HG02973 (cell line): ENCODE results near the gene SYT17.

Experiments
- ATAC-seq: cut with Tn5 transposase; IDR thresholded peaks from one replicate; pipeline ENCODE4 v1.9.1; 2021; ENCODE audit warnings: moderate library complexity; ENCODE audit not compliant: unreplicated experiment

The SYT17 gene

DNA sequence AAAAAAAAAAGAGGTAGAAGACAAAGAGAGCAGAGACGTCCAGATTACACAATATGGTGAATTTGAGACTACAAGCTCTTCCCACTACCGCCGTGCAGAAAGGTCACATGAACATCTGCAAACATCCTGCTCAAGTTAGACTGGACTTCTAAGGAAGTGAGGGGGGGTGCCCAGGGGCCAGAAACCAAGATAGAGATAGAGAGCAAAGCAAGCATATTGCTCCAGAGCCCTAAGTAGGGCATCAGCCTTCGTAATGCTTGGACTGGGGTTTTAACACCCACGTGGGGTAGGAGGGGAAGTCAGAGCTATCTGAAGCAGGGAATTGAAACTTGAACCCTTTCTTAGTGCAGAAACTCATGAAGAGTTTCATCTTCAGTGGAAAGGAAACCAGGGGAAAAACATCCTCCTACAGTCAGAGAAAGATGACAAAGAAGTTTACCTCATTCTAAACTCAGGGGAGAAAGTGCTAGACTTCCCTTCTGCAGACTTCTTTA lies 126.2 kb downstream of the SYT17 start:
- peak; percentile 74 for ATAC-seq

DNA sequence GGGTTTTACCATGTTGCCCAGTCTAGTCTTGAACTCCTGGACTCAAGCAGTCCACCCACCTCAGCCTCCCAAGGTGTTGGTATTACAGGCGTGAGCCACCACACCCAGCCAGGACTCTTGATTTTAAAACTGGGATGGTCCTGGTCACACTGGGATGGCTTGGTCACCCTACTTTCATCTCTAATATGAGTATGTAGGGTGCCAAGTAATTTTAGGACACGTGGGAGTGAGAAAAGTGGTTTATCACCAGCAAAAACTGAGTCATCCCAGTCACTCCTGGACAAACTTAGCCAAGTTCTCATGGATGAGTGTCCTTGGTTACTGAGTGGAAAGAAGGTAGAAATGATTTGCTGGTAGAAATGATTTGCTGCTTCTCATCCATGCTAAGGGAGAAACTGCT lies 127.4 kb downstream of the SYT17 start:
- no peak for ATAC-seq

DNA sequence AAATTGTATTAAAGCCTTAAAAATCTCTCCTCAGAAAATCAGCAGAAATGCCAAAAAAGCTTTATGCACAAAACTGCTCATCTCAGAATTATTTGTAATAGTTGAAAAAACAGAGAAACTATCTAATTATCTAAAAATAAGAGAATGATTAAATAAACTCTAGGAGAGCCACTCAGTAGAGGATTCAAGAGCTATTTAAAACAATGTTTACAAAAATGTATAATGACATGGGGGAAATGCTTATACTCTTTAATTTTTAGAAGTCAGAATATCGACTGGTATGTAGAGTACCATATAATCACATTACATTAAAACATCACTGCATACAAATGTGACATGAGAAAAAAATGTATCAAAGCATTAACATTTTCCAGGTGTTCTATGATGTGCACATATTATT lies 129.4 kb downstream of the SYT17 start:
- no peak for ATAC-seq

DNA sequence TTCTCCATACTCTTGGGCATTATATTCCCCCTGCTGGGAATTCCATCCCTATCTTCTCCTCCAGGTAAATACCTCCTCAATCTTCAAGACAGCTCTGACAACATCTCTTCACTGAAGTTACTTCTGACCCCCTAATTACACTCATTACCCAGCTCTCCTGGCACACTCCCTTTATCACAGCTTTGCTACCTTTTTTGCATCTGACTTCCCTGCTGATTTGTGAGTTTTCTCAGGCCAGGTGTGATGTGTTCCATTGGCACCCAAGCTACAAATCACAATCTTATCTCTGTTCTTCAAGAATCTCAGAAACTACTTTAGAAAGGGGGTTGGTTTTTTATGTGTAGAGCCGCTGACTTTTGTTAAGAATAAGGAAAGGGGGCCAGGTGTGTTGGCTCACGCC lies 131.5 kb downstream of the SYT17 start:
- no peak for ATAC-seq

DNA sequence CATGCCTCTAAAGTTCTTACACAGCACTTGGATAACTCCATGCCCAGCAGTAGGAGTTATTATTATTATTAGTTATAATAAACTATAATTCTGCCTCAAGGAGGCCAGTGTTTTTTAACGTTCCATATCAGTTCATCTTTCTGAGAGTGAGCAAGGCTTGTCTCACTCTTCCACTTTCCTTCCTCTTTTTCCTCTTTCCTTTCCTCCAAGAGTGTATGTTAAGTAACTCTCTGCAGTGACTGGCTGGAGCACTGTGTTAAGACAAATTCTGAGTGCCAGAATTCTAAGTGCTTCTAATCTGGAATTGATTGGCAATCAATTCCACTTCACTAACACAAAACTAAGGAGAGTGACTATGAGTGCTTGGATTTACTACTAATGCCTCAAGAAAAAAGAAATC lies 133.9 kb downstream of the SYT17 start:
- ATAC-seq, result no peak

DNA sequence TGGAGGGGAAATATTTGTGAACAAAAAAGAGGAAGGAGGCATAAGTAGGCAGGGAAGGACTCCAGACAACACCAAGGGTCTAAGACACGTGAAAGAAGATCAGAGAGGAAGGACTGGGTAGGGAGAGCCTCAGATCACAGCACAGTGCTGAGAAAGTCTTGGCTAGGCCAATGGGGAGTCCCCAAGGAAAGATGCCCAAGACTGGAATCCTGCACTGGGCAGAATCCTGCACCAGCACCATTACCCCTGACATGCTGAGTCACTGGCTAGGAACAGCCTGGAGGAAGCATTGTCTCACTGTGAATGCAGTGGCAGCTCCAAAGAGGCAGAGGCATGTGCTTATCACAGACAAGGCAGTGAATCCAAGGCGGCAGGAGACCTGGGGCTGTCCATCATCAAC lies 136.7 kb downstream of the SYT17 start:
- ATAC-seq, result no peak

DNA sequence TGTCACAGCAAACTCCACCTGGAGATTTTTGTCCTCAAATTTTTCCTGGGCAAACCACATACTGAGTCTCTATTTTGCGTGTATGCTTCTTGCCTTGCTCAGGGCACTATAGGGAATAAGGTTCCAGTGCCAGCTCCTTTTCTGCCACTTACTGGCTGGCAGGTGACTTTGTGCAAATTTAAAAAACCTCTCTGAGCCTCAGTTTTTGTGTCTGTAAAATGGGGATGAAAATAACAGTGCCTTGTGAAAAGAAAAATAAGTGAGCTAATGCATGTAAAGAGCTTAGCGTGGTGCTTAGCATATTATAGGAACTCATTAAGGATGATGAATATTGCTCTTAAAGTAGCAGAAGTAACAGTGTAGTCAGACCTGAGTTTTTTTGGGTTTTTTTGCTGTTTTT lies 137.4 kb downstream of the SYT17 start:
- ATAC-seq, result no peak

DNA sequence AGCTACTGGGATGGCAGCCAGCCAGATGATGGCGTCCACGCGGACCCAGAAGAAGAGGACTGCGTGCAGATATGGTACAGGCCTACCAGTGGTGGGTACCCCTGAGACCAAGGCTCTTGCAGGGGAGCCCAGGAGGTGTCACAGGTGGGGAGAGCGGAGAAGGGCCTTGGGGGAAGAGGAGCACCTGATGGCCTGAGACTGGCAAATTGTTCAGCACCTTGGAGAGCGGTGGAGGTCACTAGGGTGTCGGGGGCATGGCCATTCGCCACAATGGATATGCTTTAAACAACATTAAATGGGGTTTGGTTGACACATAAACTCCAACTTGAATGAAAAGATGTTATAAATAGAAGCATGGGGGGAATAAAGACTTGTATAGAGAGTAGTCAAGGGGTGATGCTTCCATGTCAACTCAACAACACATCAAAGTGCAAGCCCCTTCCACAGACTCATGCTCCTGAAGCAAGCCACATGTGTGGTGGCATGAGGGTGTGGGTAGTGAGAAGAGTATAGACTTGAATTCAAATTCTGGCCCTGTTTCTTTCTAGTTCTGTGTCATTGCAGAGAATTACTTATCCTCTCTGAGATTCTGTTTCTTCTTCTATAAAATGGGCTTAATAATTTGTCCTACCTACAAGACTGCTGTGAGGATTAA lies 139.7 kb downstream of the SYT17 start:
- ATAC-seq, result no peak

DNA sequence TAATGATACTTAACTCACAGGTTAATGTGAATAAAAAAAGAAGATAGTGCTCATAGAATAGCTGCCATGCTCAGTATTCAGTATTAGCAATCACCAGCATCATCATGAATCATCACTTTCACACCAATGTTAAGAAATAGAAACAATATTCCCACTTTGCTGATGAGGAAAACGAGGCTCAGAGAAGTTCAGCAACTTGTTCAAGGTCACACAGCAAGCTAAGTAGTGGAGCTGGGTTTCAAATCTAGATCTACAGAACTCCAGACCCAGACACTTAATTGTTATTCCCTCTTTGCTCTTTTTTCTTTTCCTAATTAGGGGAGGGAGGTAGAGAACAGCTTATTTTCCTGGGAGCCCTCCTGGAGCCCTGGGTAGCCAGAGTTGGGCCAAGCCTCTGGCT lies 140.4 kb downstream of the SYT17 start:
- ATAC-seq, result no peak

DNA sequence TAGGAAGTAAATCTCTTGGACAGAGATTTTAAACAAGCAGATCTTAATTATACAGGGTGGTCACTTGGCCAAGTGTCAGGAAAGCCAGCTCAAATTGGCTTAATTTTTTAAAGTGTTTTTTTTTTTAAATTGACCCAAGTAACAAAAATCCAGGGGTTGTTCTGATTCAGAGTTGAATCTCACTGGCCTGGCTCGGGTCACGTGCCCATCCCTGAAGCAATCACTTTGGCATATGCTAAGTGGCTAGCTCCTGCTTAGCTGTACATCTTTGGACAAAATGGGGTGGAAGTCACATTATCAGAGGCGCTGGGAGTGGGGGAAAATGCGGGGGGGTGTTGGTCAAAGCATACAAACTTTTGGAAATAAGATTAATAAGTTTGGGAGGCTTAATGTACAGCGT lies 141.1 kb downstream of the SYT17 start:
- ATAC-seq, result no peak

DNA sequence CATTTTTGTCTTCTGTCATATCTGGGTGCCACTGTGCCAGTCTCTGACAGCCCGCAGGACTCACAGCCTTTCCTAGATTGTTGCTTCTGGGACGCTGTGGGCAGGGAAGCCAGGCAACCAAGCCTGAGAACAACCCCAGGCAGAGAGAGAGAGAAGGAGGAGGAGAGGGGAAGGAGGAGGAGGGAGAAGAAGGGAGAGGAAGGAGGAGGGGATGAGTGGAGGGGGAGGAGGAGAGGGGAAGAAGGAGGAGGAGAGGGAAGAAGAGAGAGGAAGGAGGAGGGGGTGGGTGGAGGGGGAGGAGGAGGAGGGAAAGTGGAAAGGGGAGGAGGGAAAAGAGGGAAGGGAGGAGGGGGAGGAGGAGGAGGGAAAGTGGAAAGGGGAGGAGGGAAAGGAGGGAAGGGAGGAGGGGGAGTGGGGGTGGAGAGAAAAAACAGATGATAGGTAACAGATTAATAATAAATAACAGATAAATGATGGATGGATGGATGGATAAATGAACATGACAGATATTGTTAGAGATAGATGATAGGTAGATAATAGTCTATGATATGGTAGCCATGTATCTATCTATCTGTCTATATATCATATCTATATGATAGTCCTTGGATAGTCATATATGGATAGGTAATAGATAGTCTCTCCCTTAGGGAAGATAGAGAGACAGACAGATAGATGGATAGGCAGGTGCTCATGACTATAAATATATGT lies 146.8 kb downstream of the SYT17 start:
- no peak for ATAC-seq

DNA sequence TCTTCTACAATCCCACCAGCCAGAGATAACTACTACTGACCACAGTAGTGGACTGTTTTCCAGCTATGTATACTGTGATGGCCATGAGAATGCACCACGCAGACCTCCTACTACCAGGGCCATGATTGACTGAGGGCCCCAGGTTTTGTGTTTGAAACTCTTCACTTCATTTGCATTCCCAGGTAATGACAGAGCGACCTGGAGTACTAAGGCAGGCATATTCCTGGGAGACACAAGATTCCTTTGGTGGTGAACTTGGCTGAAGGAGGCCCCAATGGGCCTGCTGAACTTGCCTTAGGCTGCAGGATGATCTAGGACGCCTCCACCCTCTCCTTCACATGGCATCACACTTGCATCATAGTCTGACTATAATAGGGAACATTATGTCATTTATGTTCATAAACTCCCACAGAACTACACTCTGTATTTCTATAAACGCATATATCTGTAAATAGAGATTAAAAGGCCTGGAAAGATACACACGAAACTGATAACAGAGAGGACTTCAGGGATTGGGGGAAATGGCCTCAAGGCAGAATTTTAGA lies 147.9 kb downstream of the SYT17 start:
- ATAC-seq, result no peak

DNA sequence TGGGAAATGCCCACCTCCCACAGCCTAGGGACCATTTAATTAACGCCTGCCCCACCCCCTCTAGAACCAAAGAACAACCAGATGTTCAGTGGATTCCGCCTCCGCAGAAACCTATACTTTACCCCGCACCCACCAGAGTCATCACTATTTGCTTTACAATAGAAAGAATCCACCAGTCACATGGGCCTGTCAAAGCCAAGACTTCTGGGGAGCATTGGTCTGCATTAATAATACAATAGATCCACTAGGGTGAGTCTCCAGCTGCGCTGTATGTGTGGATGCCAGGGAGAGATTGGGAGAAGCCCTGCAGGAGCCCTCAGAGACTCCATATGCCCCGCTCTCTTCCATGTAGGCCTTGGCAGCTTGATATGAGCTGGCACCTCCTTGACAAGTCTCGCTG lies 148.8 kb downstream of the SYT17 start:
- ATAC-seq, result no peak
